Measurements from ENCODE around the gene BMP7. TPM values are rescaled to one million over a fixed set of nuclear protein-coding genes. Genes with fewer than 3 reads are reported as not detected.

The BMP7 gene
- total RNA-seq, 1 donor from 2014 or later = 23.0 TPM

DNA sequence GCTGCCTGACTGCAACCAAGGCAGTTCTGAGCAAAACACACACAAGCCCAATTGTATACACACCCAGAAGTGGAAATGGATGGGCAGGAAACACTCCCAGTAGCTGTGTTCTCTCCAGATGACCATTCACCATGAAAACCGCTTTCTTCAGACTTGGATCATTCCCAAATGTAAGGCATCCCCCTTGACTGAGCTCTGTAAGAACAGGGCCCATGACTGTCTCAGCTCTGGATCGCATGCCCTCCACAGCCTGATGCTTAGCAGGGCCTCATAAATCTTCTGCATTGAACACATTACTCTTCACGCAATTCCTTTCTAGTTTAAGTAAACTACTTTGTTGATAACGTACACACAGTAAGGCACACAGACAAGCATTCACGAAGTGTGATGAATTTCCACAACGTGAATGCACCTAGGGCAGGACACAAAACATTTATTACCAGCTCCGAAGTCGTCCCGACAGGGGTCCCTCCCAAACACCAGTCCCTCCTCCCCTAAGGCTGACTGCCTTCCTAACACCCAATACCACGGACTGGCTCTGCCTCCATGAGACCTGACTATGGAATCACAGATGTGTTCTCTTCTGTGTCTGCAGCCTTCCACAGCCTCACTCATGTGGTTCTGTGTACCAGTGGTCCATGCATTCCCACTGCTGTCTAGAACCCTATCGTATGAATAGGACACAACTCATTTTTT is 31.7 kb downstream of the BMP7 start:
- no peak overlapping the region for H3K27ac Mint-ChIP-seq
- peaks cover 4% of the 10 kb centered on the region for H3K36me3 Mint-ChIP-seq
- H3K4me1 Mint-ChIP-seq = peaks cover 21% of the 10 kb centered on the region
- no peak for DNase-seq (ENCODE audit: low spot score in 2 of 2, unreplicated experiment in 2 of 2)
- peaks cover 11% of the 10 kb centered on the region for H3K9me3 Mint-ChIP-seq
- H3K27me3 Mint-ChIP-seq (ENCODE audit: low read depth) = no peaks in the 10 kb centered on the region
- H3K4me3 Mint-ChIP-seq = no peak overlapping the region
- TF ChIP-seq, protein P1, sequence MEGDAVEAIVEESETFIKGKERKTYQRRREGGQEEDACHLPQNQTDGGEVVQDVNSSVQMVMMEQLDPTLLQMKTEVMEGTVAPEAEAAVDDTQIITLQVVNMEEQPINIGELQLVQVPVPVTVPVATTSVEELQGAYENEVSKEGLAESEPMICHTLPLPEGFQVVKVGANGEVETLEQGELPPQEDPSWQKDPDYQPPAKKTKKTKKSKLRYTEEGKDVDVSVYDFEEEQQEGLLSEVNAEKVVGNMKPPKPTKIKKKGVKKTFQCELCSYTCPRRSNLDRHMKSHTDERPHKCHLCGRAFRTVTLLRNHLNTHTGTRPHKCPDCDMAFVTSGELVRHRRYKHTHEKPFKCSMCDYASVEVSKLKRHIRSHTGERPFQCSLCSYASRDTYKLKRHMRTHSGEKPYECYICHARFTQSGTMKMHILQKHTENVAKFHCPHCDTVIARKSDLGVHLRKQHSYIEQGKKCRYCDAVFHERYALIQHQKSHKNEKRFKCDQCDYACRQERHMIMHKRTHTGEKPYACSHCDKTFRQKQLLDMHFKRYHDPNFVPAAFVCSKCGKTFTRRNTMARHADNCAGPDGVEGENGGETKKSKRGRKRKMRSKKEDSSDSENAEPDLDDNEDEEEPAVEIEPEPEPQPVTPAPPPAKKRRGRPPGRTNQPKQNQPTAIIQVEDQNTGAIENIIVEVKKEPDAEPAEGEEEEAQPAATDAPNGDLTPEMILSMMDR (IDR thresholded peaks at IDR 0.05; ENCODE audit: unreplicated experiment) = no peak

DNA sequence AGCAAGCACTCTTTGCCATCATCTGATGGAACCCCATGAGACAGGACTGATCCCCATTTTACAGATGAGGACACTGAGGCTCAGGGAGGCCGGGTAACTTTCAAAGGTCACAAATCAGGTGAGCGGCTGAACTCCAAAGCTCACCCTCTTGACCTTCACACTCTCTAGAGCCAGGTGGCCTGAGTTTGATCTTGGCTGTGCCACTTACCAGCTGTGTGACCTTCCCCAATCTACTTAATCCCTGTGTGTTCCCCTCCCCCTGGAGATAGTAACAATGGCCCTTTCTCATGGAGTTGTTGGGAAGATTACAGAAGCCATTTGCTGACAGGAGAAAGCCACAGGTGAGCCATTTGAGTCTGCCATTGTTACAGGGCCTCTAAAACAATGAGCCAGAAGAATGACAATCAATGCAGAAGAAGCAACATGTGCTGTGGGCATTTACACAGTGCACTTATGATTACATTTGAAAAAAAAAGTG is 34.5 kb downstream of the BMP7 start:
- Mint-ChIP-seq H3K4me3 (no peak overlapping the region), H3K9me3 (no peaks in the 10 kb centered on the region), H3K27ac (no peak overlapping the region), H3K4me1 (peaks cover 23% of the 10 kb centered on the region), H3K36me3 (peaks cover 8% of the 10 kb centered on the region), H3K27me3 (ENCODE audit: low read depth) (no peaks in the 10 kb centered on the region)
- no peak for DNase-seq (ENCODE audit: low spot score in 2 of 2, unreplicated experiment in 2 of 2)
- TF ChIP-seq, protein P1 (IDR thresholded peaks at IDR 0.05; ENCODE audit: unreplicated experiment) = no peak

DNA sequence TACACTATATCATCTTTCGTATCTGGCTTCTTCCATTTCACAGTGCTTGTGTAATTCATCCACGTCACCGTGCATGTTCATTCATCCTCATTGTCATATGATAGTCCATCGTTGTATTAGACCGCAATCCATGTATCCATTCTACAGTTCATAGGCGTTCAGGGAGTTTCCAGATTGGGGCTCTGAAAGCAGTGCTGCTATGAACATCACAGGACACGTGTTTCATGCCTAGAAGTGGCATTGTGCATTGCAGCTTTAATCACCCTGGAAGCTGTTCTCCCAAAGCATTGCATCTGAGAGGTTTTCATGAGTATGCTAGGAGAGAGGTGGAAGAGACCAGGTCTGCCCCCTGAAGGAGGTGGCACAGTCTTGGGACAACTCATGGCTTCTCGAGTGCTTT is 35.3 kb downstream of the BMP7 start:
- DNase-seq (ENCODE audit: low spot score in 2 of 2, unreplicated experiment in 2 of 2) = no peak
- H3K27ac Mint-ChIP-seq = no peak overlapping the region
- H3K4me3 Mint-ChIP-seq = no peak overlapping the region
- peaks cover 20% of the 10 kb centered on the region for H3K4me1 Mint-ChIP-seq
- H3K36me3 Mint-ChIP-seq = peaks cover 8% of the 10 kb centered on the region
- no peaks in the 10 kb centered on the region for H3K27me3 Mint-ChIP-seq (ENCODE audit: low read depth)
- H3K9me3 Mint-ChIP-seq = no peaks in the 10 kb centered on the region
- TF ChIP-seq, protein P1 (IDR thresholded peaks at IDR 0.05; ENCODE audit: unreplicated experiment) = no peak

DNA sequence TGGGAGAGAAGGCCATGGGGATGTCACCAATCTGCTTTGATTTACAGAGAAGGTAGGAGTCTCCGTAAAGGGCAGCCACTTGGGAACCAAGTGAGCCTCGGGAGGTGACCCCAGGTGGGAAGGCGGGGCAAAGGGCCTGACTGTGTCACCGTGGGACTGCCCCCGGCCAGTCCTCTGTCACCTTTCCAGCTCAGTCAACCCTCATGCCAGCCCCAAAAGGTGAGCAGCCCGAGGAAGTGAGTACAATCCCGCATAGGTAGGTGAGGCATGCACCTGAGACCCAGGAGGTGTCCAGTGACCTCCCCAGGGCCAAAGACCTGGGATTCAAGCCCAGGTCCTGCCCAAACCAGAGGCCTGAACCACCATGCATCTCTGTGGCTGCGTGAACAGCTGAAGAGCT is 36.2 kb downstream of the BMP7 start:
- Mint-ChIP-seq H3K4me1 (peaks cover 20% of the 10 kb centered on the region), H3K27ac (no peak overlapping the region), H3K9me3 (no peaks in the 10 kb centered on the region), H3K36me3 (peaks cover 8% of the 10 kb centered on the region), H3K27me3 (ENCODE audit: low read depth) (no peaks in the 10 kb centered on the region), H3K4me3 (no peak overlapping the region)
- DNase-seq (ENCODE audit: low spot score in 2 of 2, unreplicated experiment in 2 of 2) = no peak
- TF ChIP-seq, protein P1 (IDR thresholded peaks at IDR 0.05; ENCODE audit: unreplicated experiment) = no peak

DNA sequence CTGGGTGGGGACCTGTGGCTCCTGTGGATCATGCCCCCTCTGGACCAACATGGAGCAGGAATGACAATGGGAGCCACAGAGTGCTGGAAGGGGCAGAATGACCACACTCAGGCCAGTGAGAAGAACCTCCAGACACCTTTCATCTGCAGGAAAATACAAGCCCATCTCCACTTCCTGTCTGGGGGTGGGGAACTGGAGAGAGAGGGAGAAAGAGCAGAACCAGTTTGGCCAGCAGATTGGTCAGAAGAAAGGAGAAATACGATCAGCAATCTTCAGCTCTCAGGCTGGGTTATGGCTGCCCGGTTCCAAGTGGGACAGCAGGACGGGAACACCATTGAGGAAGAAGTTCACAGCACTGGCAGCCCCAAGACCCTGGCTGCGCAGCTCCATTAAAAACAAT is 37.0 kb downstream of the BMP7 start:
- Mint-ChIP-seq H3K27me3 (ENCODE audit: low read depth) (no peaks in the 10 kb centered on the region), H3K4me1 (peaks cover 18% of the 10 kb centered on the region), H3K4me3 (no peak overlapping the region), H3K27ac (no peak overlapping the region), H3K36me3 (peaks cover 8% of the 10 kb centered on the region), H3K9me3 (no peaks in the 10 kb centered on the region)
- no peak for DNase-seq (ENCODE audit: low spot score in 2 of 2, unreplicated experiment in 2 of 2)
- TF ChIP-seq, protein P1 (IDR thresholded peaks at IDR 0.05; ENCODE audit: unreplicated experiment) = no peak
